ENCODE measurements around the gene EDAR. TPM values are rescaled to one million over a fixed set of nuclear protein-coding genes. Genes with fewer than 3 reads are reported as not detected.

EDAR gene
- total and polyA plus RNA-seq, 9 of the 15 experiments (the other 6 are each of a cell fraction or from before 2014, with no cell fraction given): 0.01 TPM; not detected in 8

GRCh38 chr2:108855194-108855593, 133.8 kb downstream of the EDAR start:
- Histone ChIP-seq H4K20me1 (replicated peaks; ENCODE audit: control insufficient read depth, insufficient read depth, low read length) (no peaks in the 10 kb centered on the region), H3K27ac (ENCODE audit: extremely low read depth, low read depth, low read length) (no peak overlapping the region), H2AFZ (ENCODE audit: low read depth, low read length) (no peak overlapping the region), H3K9me3 (replicated peaks; ENCODE audit: control insufficient read depth, insufficient read depth, low read depth, low read length) (no peaks in the 10 kb centered on the region), H3K9me1 (ENCODE audit: control insufficient read depth, insufficient read depth, low read length) (no peaks in the 10 kb centered on the region), H3K9ac (ENCODE audit: insufficient read depth in 1 of 2, low read depth in 2 of 2, low read length in 2 of 2) (no peak overlapping the region), H3K4me1 (replicated peaks in 1 of 2; ENCODE audit: control insufficient read depth in 2 of 2, insufficient read depth in 2 of 2, low read length in 2 of 2) (no peaks in the 10 kb centered on the region), H3K79me2 (ENCODE audit: control insufficient read depth, insufficient read depth, low read length) (no peaks in the 10 kb centered on the region), H3K4me2 (ENCODE audit: insufficient read depth, low read length) (no peak overlapping the region), H3K4me3 (no peak overlapping the region), H3K36me3 (ENCODE audit: control insufficient read depth, insufficient read depth, low read length) (peaks cover 41% of the 10 kb centered on the region; the same call in 2 of the 3 replicates), H3K27me3 (ENCODE audit: control insufficient read depth in 2 of 2, insufficient read depth in 2 of 2, low read length in 2 of 2) (no peaks in the 10 kb centered on the region)
- DNase-seq (ENCODE audit: extremely low read depth in 1 of 4, low spot score in 3 of 4) (peak in 1 of 4 experiments; percentile 6), FAIRE-seq (no peak), ATAC-seq (peak; percentile 75)
- no TSS peak for BruUV-seq (replicated peaks)
- POLR2A ChIA-PET: no interaction called here
- in situ Hi-C loops (cut with MboI): no loop called here
- intact Hi-C loops (cut with micrococcal nuclease): no loop called here
- CTCF ChIA-PET (ENCODE audit: low intra/inter-chr PET ratio): no interaction called here
- WGBS (ENCODE audit: insufficient coverage, low coverage, missing lambda C conversion rate): 100% methylated on average over 1 of the region's 1 CpG
- no peak for TF ChIP-seq MAZ (CRISPR knock-in tag; conservative IDR thresholded peaks at IDR 0.05 in 1 of 2, IDR thresholded peaks at IDR 0.05 in 1 of 2)
- no peak for TF ChIP-seq HMG20B (CRISPR knock-in tag; IDR thresholded peaks at IDR 0.05)
- TF ChIP-seq CTCF (IDR thresholded peaks at IDR 0.05 in 2 of 3, conservative IDR thresholded peaks at IDR 0.05 in 1 of 3; ENCODE audit: insufficient read depth in 2 of 3, low read depth in 1 of 3, low read length in 3 of 3): peak in 1 of 3 experiments; percentile 20; a peak in 1 of 6 replicates
- peak in 1 of 2 experiments; percentile 42; a peak in 2 of 4 replicates for TF ChIP-seq RAD21 (CRISPR knock-in tag; conservative IDR thresholded peaks at IDR 0.05 in 1 of 2, IDR thresholded peaks at IDR 0.05 in 1 of 2)
- 0 out of 2 replicates have a peak, but pooled peaks have one; percentile 23 for TF ChIP-seq POLR2H (tag; IDR thresholded peaks at IDR 0.05; ENCODE audit: low read depth)

Measured in K562 (cell line).